RWPE2 (cell line): ENCODE measurements around the gene NEDD1.

ENCODE experiments used
- ATAC-seq: fragments of 200-7000 bp; cut with Tn5 transposase; 3 replicates; pipeline ENCODE4 v1.9.1; 2021; ENCODE audit warnings: low read depth
- DNase-seq: peaks from one replicate; pipeline ENCODE4 v3.0.0-alpha.2; 2020; ENCODE audit warnings: low spot score
- H3K27ac ChIP-seq: fragments of 450-650 bp; 2 replicates; pipeline ENCODE4 v1.5.1; 2017; ENCODE audit warnings: mild to moderate bottlenecking; ENCODE audit not compliant: poor library complexity, severe bottlenecking
- H3K27me3 ChIP-seq: fragments of 250-450 bp; sonication (Bioruptor Pico); 2 replicates; pipeline ENCODE4 v1.5.1; 2021; ENCODE audit warnings: mild to moderate bottlenecking, moderate library complexity; ENCODE audit not compliant: insufficient read depth, poor library complexity, severe bottlenecking
- H3K36me3 ChIP-seq: fragments of 250-450 bp; sonication (Bioruptor Pico); 2 replicates; pipeline ENCODE4 v1.5.1; 2020; ENCODE audit warnings: low read depth, mild to moderate bottlenecking, moderate library complexity
- H3K4me1 ChIP-seq: fragments of 250-450 bp; sonication (Bioruptor Pico); 2 replicates; pipeline ENCODE4 v1.5.1; 2021; ENCODE audit warnings: mild to moderate bottlenecking, moderate library complexity; ENCODE audit not compliant: insufficient read depth, poor library complexity, severe bottlenecking
- H3K4me3 ChIP-seq: fragments of 250-450 bp; sonication (Bioruptor Pico); 2 replicates; pipeline ENCODE4 v1.5.1; 2021; ENCODE audit warnings: mild to moderate bottlenecking, moderate library complexity; ENCODE audit not compliant: severe bottlenecking
- H3K9me3 ChIP-seq: fragments of 250-450 bp; sonication (Bioruptor Pico); 2 replicates; pipeline ENCODE4 v1.5.1; 2021; ENCODE audit warnings: mild to moderate bottlenecking, moderate library complexity; ENCODE audit not compliant: severe bottlenecking
- CTCF ChIP-seq: fragments of 450-650 bp; IDR thresholded peaks from one replicate; pipeline ENCODE4 v1.5.1; 2017; ENCODE audit warnings: mild to moderate bottlenecking, moderate library complexity; ENCODE audit not compliant: poor library complexity, severe bottlenecking

The NEDD1 gene

GRCh38 chr12:96878704-96879103 lies 28.4 kb upstream of the NEDD1 start:
- Histone ChIP-seq H3K4me3 (no peak overlapping the region), H3K36me3 (no peaks in the 10 kb centered on the region), H3K4me1 (no peaks in the 10 kb centered on the region), H3K27me3 (no peaks in the 10 kb centered on the region), H3K9me3 (no peaks in the 10 kb centered on the region), H3K27ac (no peak overlapping the region)
- DNase-seq (no peak), ATAC-seq (peak; percentile 14; the same call in 1 of the 3 replicates)
- no peak for TF ChIP-seq CTCF

GRCh38 chr12:96879301-96879700 lies 27.8 kb upstream of the NEDD1 start:
- no peaks in the 10 kb centered on the region for H3K36me3 ChIP-seq
- no peak overlapping the region for H3K4me3 ChIP-seq
- no peaks in the 10 kb centered on the region for H3K27me3 ChIP-seq
- H3K4me1 ChIP-seq, result no peaks in the 10 kb centered on the region
- ATAC-seq (no peak), DNase-seq (no peak)
- no peak overlapping the region for H3K27ac ChIP-seq
- no peak for TF ChIP-seq CTCF
- no peaks in the 10 kb centered on the region for H3K9me3 ChIP-seq

- TF ChIP-seq CTCF, result no peak
- no peak for DNase-seq
- no peaks in the 10 kb centered on the region for H3K27me3 ChIP-seq
Measured at GRCh38 chr12:96880220-96880619, 26.8 kb upstream of the NEDD1 start.

GRCh38 chr12:96881608-96882007 lies 25.4 kb upstream of the NEDD1 start:
- H3K27ac ChIP-seq, result no peak overlapping the region
- ATAC-seq (no peak), DNase-seq (no peak)
- H3K9me3 ChIP-seq, result no peaks in the 10 kb centered on the region
- H3K4me3 ChIP-seq, result no peak overlapping the region
- no peaks in the 10 kb centered on the region for H3K4me1 ChIP-seq
- H3K36me3 ChIP-seq, result no peaks in the 10 kb centered on the region
- TF ChIP-seq CTCF, result no peak
- H3K27me3 ChIP-seq, result no peaks in the 10 kb centered on the region

More at GRCh38 chr12:96880220-96880619, 26.8 kb upstream of the NEDD1 start:
- no peak overlapping the region for H3K4me3 ChIP-seq
- ATAC-seq, result no peak
- H3K9me3 ChIP-seq, result no peaks in the 10 kb centered on the region
- no peaks in the 10 kb centered on the region for H3K36me3 ChIP-seq
- H3K4me1 ChIP-seq, result no peaks in the 10 kb centered on the region
- no peak overlapping the region for H3K27ac ChIP-seq

GRCh38 chr12:96882862-96883261 lies 24.2 kb upstream of the NEDD1 start:
- Histone ChIP-seq H3K27me3 (no peaks in the 10 kb centered on the region), H3K27ac (no peak overlapping the region), H3K4me3 (no peak overlapping the region), H3K36me3 (no peaks in the 10 kb centered on the region), H3K9me3 (no peaks in the 10 kb centered on the region), H3K4me1 (no peaks in the 10 kb centered on the region)
- ATAC-seq (peak; percentile 89), DNase-seq (no peak)
- TF ChIP-seq CTCF, result no peak
